GM19468 (cell line): ENCODE measurements around the gene SCNN1G.
"Not testable (repeated sequence)": the region's sequence is repeated elsewhere in the genome, so short reads cannot be mapped to it uniquely, and the experiment has no call there.

Source experiments
- ATAC-seq: cut with Tn5 transposase; IDR thresholded peaks from one replicate; pipeline ENCODE4 v1.9.1; 2021; ENCODE audit warnings: mild to moderate bottlenecking, moderate library complexity, moderate number of reproducible peaks; ENCODE audit not compliant: unreplicated experiment; ENCODE audit errors: extremely low read depth

The SCNN1G gene, protein sequence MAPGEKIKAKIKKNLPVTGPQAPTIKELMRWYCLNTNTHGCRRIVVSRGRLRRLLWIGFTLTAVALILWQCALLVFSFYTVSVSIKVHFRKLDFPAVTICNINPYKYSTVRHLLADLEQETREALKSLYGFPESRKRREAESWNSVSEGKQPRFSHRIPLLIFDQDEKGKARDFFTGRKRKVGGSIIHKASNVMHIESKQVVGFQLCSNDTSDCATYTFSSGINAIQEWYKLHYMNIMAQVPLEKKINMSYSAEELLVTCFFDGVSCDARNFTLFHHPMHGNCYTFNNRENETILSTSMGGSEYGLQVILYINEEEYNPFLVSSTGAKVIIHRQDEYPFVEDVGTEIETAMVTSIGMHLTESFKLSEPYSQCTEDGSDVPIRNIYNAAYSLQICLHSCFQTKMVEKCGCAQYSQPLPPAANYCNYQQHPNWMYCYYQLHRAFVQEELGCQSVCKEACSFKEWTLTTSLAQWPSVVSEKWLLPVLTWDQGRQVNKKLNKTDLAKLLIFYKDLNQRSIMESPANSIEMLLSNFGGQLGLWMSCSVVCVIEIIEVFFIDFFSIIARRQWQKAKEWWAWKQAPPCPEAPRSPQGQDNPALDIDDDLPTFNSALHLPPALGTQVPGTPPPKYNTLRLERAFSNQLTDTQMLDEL

DNA sequence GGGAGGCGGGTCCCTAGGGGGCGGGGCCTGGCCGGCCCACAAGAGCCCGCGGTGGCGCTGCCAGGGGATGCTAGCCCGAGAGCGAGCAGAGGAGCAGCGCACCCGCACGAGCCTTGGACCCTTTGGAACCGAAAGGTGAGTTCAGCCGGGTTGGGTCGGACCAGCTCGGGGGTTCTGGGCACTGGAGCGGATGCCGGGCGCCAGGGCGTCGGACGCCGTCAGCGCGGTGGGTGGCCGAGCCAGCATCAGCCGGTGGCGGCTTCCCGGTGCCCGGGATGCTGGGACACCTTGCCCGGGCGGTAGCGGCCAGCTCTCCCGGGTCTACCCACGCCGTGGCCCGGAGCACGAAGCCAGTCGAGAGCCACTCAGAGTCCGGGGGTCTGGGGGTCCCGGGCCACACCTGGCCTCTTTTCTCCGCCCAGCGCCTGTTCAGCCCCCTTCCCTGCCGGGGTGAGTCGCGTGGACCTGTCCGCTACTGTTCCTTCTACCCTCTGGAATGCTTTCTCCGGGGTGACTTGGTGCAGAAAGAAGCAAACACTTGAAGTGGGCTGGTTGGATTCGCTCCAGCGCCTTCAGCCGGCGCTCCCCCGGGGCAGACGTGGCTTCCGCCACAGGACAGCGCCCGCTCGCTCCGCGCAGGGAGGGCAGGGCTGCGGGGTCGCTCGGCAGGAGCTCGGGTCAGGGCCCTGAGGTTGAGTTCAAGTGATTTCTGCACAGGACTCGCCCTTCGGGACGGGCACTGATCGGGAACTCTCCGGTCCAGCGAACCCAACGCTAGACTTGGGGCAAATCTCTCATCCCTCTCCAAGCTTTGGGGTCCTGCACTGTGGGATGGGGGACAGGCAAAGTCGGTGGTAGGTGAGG lies at the start of gene SCNN1G:
SCNN1G (plus strand) TSS at position 67 of the 864 bp plus-strand sequence. CDS start 3,527 bp downstream, outside the sequence.
- ATAC-seq: no peak

- no peak for ATAC-seq
Observed at GRCh38 chr16:23132775-23133463, 49.6 kb upstream of the SCNN1G start.

DNA sequence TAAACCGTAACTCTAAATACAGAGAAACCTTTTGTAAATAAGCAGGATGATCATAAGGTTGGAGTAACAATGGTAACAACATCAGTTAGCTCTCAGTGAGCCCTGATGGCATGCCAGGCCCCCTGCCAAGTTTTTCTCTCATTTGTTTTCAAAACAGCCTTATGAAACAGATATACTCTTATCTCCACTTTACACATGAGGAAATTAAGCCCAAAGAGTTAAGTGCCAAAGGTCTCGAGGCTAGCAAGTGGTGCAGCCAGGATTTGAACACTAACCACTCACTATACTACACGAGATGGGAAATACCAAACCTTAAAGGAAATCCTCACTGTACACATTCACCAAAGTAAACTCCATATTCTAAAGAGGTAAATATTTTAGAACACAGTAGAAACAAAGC lies 48.3 kb upstream of the SCNN1G start:
- no peak for ATAC-seq

DNA sequence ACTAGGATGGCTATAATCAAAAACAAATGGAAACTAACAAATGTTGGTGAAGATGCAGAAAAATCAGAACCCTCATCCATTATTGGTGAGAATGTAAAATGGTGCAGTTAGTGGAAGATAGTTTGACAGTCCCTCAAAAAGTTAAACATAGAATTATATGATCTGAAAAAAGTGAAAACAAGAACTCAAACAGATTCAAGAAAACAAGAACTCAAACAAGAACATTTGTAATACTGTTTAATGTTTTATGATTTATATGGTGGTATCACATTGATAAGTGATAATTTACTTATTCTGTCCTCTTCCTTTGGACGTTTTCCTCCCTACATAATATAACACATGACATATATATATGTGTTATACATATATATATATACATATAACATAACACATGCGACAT lies 45.3 kb upstream of the SCNN1G start:
- no peak for ATAC-seq

- no peak for ATAC-seq
Observed at GRCh38 chr16:23137818-23138217, 44.7 kb upstream of the SCNN1G start.

- ATAC-seq: no peak
Observed at GRCh38 chr16:23140107-23140506, 42.4 kb upstream of the SCNN1G start.

DNA sequence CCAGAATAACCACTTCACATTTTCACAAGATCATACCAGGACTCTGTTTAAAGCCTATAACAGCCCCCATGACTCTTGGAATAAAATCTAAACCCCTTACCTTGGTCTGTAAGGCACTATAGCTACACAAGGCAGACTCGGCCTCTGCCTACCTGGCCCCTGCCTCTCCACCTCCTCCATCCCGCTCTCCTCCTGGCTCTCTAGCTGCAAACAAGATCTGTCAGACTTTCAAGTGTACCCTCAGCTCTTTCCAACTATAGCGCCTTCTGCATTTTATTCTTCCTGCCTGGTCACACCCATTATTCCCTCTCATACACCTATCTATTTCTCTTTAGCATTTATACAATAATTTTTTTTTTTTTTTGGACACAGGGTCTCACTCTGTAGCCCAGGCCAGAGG lies 41.5 kb upstream of the SCNN1G start:
- no peak for ATAC-seq

DNA sequence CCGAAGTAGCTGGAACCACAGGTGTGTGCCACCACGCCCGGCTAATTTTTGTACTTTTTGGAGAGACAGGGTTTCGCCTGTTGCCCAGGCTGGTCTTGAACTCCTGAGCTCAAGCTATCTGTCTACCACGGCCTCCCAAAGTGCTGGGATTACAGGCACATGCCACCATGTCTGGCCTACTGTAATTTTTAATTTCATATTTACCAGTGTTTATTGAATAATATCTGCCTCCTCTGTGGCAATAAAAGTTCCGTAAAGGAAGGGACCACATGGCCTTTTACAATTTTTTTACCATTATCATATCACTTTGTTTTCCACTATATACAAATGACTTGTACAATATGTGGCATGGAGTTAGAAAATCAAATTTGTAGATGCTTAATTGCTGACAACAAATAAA lies 41.0 kb upstream of the SCNN1G start:
- no peak for ATAC-seq

- ATAC-seq: no peak
Observed at GRCh38 chr16:23141959-23142740, 40.4 kb upstream of the SCNN1G start.

DNA sequence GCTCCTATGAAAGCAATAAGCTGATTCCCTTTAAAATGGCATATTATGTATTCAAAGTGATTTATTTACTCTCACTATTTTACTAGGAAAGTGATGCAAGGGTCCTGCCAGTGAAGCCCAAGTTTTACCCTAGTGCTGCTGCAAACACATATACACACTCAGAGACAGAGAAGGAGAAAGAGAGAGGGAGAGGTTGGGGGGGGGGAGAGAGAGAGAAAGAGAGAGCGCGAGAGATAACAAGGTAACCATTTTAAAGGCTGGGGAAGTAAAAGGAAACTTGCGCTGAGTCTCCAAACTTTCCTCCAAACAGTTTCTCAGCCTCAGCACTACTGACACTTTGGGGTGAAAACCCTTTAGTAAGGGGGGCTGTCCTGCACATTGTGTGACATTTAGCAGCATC lies 39.2 kb upstream of the SCNN1G start:
- no peak for ATAC-seq

GRCh38 chr16:23144393-23144792 lies 38.2 kb upstream of the SCNN1G start:
- not testable (repeated sequence) for ATAC-seq

- no peak for ATAC-seq
Observed at GRCh38 chr16:23145186-23145585, 37.4 kb upstream of the SCNN1G start.

DNA sequence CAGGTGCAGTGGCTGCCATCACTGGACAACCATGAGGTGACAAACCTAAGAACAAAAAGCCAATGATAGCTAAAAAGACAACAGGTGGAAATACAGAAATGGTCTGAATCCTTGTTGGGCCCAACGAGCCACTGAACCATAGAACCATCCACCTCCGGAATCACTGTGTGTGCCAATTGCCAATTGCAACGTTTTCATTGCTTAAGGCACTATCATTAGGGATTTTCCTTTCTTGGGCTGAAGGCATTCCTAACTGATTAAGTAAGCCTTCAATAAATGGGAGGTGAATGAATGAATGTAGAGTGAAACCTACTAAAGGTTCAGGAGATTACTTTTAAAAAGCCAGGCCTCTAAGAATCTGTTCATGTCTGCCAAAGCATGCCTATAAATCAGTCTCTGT lies 36.9 kb upstream of the SCNN1G start:
- no peak for ATAC-seq

DNA sequence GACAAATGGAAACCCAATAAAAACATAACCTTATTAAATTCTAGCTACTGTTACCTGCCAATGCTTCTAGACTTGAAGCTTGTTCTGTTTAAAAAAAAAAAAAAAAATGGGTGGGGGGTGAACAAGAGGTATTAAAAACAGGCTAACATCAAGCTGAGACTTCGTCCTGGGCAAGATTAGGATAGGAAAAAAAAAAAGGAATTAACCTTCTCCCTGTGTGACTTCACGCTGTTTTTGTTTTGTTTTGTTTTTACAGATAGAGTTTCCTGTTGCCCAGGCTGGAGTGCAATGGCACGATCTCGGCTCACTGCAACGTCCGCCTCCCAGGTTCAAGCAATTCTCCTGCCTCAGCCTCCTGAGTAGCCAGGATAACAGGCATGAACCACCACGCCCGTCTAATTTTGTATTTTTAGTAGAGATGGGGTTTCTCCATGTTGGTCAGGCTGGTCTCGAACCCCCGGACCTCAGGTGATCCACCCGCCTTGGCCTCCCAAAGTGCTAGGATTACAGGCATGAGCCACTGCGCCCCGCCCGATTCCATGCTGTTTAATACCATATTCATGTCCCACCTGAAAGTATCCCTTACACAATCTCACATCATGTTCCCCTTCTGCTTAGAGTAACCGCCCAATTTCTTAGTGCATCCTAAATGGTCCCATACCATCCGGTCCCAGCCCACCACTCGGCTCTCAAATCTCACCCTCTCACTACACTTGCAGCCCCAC lies 35.5 kb upstream of the SCNN1G start:
- ATAC-seq: no peak

DNA sequence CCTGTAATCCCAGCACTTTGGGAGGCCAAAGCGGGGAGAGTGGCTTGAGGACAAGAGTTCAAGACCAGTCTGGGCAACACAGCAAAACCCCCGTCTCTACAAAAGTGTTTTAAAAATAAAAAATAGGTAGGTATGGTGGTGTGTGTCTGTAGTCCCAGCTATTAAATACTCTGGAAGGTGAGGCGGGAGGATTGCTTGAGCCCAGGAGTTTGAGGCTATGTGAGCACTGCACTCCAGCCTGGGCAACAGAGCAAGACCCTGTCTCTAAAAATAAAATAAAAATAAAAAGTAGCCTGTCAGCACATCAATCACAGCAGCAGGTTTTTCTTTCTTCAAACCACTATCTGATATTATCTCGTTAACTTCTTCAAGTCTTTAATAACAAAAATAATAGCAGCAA lies 34.9 kb upstream of the SCNN1G start:
- no peak for ATAC-seq

DNA sequence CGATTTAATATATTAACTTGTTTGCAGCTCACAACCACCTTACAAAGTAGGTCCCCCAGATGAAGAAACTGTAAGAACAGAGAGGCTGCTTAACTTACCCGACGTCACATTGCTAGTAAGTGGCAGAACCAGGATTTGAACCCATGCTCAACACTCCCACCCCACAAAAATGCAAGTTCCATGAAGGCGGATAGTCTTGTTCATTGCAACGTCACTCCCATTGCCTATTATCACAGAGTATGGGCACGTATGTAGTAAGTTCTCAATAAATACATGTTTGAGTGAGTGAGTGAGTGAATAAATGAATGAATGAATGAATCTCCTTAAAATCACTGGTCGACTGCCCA lies 34.4 kb upstream of the SCNN1G start:
- no peak for ATAC-seq

DNA sequence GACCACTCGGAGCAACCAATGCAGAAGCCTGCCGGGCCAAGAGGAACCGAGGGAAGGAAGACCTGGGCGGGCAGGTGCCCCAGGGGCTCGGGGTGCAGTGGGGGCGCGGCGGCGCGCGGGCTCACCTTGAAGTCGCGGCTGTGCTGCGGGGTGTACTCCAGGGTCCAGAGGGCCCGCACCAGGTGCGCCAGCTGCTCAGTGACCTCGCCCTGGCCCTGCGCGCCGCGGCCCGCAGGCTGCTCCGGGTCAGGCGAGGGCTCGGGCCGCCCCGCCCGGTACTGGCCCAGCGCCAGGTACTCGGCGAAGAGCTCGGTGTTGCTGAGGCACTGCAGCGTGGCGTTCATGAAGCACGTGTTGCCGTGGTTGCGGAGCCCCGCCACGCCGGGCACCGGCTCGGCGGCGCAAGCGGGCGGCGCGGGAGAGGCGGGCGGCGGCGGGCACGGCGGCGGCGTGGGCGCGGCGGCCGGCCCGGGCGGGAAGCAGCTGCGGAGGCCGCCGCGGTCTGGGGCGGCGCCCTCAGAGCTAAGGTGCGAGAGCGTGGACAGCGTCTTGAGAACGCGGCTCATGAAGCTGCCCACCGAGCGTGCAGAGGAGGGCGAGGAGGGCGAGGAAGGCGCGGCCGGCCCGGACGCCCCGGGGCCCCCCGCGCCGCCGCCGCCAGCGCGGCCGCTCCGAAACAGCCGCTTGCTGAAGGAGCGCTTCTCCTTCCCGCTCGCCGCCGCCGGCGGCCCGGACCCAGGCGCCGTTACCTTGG lies 33.9 kb upstream of the SCNN1G start:
- ATAC-seq: peak; percentile 20

GRCh38 chr16:23149267-23149992 lies 33.1 kb upstream of the SCNN1G start, which contains the start of gene USP31:
Gene USP31 (minus strand): TSS chr16:23149452. CDS start chr16:23149270, 182 bp downstream.
- ATAC-seq: peak; percentile 68
